ENCODE measurements around the gene ZNF587.
"Not testable (repeated sequence)": the region's sequence is repeated elsewhere in the genome, so short reads cannot be mapped to it uniquely, and the experiment has no call there.

Gene ZNF587

GRCh38 chr19:57823608-57824007 lies 26.1 kb upstream of the ZNF587 start:
- not testable (repeated sequence) for DNase-seq

DNA sequence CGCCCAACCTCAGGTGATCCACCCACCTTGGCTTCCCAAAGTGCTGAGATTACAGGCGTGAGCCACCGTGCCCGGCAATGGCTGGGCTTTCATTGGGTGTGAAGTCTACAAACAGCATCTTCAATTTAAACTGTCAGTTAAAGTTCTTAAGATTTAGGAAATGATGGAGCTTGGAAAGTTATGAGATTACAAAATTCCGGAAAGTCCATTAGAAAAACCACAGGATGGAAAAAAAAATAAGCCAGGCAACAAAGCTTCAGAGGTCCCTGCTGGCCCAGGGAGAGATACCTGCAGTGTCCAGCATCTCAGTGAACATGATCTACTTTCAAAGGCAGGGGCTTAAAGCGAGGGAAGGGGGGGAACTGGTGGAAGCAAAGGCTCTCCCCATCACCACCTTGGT lies 24.1 kb upstream of the ZNF587 start:
- no peak for DNase-seq

DNA sequence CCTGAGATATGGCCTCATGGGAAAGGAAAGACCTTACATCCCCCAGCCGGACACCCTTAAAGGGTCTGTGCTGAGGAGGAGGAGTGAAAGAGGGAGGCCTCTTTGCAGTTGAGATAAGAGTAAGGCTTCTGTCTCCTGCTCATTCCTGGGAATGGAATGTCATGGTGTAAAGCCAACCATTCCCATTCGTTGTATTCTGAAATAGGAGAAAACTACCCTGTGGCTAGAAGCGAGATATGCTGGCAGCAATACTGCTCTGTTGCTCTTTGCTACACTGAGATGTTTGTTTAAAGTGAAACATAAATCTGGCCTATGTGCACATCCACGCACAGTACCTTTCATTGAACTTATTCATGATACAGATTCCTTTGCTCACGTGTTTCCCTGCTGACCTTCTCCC lies 20.3 kb upstream of the ZNF587 start:
- DNase-seq, result no peak

GRCh38 chr19:57830071-57830602 lies 19.5 kb upstream of the ZNF587 start, which contains the start of gene ZNF587B:
Gene ZNF587B, plus strand, starts transcription at chr19:57830299. Its CDS starts 230 bp downstream, at chr19:57830529.
- no peak for DNase-seq

GRCh38 chr19:57836991-57837390 lies 12.7 kb upstream of the ZNF587 start:
- DNase-seq, result not testable (repeated sequence)

DNA sequence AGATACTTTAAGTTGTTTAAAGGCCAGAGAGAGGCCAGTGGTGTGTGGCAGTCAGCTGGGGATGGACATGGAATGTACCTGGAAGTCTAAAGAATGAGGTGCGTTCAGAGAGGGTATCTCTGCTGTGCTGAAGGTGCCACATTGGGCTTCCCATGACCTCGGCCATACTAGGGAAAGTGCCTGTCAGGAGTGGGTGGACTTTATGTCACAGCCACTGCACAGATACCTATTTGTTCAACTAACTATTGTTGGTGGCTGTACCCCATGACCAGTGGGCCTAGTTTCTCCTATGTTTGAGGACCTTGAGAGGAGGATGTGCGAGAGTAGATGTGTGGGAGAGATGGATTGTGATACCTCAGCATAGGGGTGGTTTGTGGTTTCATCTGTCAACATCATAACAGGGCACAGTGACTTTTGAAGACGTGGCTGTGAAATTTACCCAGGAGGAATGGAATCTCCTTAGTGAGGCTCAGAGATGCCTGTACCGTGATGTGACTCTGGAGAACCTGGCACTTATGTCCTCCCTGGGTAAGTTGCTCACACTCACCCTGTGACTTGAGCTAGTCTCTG lies 11.0 kb upstream of the ZNF587 start:
- DNase-seq, result not testable (repeated sequence)

- DNase-seq, result no peak
These were observed 8.4 kb upstream of the ZNF587 start for GRCh38 chr19:57841122-57841763.

- DNase-seq, result not testable (repeated sequence)
These were observed 2.5 kb upstream of the ZNF587 start for GRCh38 chr19:57847164-57847563.

DNA sequence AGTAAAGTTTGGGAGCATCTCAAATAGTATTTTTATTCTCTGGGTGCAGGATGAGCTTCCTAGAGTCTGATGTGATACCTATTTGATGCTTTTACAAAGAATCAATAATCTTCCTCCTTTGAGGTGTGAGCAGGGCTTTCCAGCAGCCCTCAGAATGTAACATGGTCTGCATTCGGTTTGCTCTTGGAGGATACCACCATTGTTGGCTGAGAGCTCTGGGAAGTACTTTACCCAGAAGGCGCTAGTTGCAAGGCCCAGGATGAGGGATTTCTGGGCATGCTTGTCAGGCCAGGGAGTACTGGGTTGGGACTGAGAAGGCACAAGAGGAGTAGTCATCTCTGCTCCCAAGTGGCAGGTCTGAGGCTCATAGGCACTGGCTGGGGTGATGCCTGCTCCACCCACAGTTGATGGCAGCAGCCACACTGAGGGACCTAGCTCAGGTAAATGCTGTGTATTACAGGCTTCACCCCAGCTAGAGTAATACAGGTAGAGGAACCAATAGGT lies 445 bp upstream of the ZNF587 start:
- not testable (repeated sequence) for DNase-seq

- no peak for DNase-seq
These were observed 926 bp downstream of the ZNF587 start for GRCh38 chr19:57850553-57851017.

DNA sequence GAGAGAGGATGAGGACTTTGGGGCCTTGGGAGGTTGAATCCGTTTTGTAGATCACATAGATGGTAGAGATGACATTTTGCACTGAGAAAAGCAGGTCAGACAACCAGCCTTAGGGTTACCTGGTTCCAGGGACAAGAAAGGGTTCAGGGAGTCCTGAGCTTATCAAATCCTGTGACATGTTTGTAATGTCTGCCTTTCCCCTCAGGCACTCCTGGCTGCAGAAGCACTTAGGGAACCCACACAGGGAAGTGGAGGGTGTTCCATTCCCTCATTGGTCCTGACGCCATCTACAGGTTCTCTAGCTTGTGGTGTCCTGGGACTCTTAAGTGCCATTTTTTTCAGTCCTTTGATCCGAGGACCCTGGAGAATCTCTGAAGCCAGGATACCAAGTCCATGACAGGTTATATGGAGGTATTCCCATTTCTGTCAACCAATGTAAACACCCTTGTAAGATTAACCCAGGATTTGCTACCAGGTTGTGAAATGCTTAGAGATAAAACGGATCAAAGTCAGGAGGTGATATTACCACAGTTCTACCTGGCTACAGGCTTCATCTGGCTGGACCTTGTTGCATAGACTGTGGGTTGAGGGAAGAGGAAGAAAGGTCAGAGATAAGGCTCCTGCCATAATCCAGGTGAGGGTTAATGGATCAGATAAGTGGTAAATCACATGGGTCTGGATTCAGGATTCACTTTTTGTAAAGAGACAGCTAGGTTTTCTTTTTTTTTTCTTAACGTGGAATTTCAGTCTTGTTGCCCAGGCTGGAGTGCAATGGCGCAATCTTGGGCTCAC lies 2.3 kb downstream of the ZNF587 start:
- not testable (repeated sequence) for DNase-seq

DNA sequence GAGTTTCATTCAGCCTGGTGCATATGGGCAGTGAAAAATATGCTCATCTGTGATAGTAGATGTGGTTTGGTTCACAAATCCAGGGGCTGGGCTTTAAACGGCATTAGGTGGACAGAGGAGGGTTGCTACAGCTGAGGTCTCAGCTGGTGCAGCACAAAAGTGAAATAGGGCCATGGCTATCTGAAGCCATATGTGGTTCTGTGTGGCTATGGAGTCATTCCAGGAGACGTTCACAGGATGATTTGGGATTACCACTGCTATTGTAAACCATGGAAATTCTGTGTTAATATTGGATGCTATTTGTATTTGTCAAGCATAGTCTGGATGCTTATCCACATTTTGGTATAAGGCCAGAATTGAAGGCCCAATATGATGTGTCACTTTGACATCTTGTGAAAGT lies 4.5 kb downstream of the ZNF587 start:
- DNase-seq, result not testable (repeated sequence)

- not testable (repeated sequence) for DNase-seq
These were observed 12.7 kb downstream of the ZNF587 start for GRCh38 chr19:57862351-57862750.

DNA sequence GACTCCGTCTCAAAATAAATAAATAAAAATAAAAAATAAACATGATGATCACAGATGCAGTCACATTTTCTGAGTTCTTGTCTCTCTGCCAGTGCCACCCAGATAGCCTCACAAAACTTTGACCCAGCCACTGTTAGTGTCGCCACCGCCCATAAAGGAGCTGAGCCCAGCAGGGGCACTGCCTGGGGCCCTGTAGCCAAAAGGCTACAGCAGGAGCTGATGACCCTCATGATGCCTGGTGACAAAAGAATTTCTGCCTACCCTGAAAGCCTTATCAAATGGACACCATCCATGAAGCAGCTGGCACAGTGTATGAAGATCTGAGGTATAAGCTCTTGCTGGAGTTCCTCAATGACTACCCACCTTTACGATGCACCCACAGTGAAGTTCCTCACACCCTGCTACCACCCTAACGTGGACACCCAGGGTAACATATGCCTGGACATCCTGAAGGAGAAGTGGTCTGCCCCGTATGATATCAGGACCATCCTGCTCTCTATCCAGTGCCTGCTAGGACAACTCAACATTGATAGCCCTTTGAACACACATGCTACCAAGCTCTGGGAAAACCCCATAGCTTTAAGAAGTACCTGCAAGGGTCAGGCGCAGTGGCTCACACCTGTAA lies 18.3 kb downstream of the ZNF587 start:
- no peak for DNase-seq

DNA sequence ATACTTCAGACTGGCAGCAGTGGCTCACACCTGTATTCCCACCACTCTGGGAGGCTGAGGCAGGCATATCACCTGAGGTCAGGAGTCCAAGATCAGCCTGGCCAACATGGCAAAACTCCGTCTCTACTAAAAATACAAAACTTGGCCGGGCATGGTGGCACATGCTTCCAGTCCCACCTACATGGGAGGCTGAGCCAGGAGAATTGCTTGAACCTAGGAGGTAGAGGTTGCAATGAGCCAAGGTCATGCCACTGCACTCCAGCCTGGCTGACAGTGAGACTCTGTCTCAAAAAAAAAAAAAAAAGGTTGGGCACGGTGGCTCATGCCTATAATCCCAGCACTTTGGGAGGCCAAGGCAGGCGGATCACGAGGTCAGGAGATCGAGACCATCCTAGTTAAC lies 20.0 kb downstream of the ZNF587 start:
- DNase-seq, result not testable (repeated sequence)

GRCh38 chr19:57870225-57870624 lies 20.6 kb downstream of the ZNF587 start:
- no peak for DNase-seq

DNA sequence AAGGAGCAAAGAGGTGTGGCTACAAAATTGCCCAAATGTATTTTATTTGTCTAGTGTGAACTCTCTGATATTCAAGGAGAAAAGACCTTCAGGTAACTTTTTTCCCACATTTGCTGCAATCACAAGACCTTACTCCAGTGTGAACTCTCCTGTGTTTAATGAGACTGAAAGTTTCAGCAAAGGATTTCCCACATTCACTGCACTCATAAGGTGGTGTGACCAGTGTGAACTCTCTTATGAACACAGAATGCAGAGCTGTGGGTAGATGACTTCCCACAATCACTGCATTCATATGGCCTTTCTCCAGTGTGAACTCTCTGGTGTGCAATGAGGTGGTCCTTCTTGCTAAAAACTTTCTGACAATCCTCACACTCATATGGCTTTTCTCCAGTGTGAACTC lies 22.8 kb downstream of the ZNF587 start:
- no peak for DNase-seq

DNA sequence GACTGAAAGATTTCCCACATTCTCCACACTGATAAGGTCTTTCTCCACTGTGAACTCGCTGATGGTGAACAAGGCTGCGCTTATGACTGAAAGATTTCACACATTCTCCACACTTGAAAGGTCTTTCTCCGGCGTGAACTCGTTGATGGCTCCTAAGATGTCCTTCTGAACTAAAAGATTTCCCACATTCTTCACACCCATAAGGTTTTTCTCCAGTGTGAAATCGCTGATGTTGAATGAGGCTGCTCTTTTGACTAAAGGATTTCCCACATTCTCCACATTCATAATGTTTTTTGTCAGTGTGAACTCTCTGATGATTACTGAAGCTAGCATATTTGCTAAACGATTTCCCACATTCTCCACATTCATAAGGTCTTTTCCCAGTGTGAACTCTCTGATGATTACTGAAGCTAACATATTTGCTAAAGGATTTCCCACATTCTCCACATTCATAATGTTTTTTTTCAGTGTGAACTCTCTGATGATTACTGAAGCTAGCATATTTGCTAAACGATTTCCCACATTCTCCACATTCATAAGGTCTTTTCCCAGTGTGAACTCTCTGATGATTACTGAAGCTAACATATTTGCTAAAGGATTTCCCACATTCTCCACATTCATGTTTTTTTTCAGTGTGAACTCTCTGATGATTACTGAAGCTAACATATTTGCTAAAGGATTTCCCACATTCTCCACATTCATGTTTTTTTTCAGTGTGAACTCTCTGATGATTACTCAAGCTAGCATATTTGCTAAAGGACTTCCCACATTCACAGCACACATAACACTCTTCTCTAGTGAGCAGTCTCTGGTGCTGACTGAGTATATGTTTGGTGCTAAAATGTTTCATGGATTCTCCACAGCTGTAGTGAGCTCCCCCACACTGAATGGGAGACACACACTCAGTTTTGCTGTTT lies 24.5 kb downstream of the ZNF587 start:
- not testable (repeated sequence) for DNase-seq

- no peak for DNase-seq
These were observed 36.4 kb downstream of the ZNF587 start for GRCh38 chr19:57886046-57886445.

- DNase-seq, result no peak
These were observed 37.7 kb downstream of the ZNF587 start for GRCh38 chr19:57887195-57887941.

- no peak for DNase-seq
These were observed 38.5 kb downstream of the ZNF587 start for GRCh38 chr19:57888107-57888559.

Measured in NCI-H2107 (cell line).